ENCODE measurements around the gene SDK1. TPM values are rescaled to one million over a fixed set of nuclear protein-coding genes. Genes with fewer than 3 reads are reported as not detected.

The SDK1 gene
- total RNA-seq, 1 experiment from 2014 or later: 7.1 TPM

DNA sequence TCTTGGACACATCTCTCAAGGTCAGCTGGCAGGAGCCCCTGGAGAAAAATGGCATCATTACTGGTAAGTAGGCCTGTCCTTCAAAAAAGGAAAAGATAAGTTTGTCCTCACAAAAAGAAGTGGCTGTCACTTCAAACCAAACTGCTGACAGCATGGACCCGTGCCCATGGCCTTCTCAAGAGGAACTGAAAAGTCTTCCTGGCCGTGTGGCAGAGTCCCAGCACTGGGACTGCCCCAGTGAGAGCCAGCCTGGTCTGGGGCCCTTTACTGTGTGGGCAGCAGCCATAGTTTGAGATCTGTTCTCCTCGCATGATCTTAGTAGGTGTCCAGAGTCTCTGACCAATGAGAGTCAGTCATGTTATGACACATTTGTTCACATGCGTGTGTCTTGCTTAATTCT lies 766.8 kb downstream of the SDK1 start:
- H3K4me1 Mint-ChIP-seq (ENCODE audit: low read depth, unreplicated experiment): no peaks in the 10 kb centered on the region
- TF ChIP-seq, protein P1, sequence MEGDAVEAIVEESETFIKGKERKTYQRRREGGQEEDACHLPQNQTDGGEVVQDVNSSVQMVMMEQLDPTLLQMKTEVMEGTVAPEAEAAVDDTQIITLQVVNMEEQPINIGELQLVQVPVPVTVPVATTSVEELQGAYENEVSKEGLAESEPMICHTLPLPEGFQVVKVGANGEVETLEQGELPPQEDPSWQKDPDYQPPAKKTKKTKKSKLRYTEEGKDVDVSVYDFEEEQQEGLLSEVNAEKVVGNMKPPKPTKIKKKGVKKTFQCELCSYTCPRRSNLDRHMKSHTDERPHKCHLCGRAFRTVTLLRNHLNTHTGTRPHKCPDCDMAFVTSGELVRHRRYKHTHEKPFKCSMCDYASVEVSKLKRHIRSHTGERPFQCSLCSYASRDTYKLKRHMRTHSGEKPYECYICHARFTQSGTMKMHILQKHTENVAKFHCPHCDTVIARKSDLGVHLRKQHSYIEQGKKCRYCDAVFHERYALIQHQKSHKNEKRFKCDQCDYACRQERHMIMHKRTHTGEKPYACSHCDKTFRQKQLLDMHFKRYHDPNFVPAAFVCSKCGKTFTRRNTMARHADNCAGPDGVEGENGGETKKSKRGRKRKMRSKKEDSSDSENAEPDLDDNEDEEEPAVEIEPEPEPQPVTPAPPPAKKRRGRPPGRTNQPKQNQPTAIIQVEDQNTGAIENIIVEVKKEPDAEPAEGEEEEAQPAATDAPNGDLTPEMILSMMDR (IDR thresholded peaks at IDR 0.05; ENCODE audit: insufficient read depth in 1 of 2, low read depth in 1 of 2, low read length in 1 of 2, severe bottlenecking in 1 of 2, unreplicated experiment in 1 of 2): no peak
- H3K36me3 Mint-ChIP-seq (ENCODE audit: insufficient read depth, unreplicated experiment): no peaks in the 10 kb centered on the region
- no TSS peak for BruUV-seq (replicated peaks)
- no peak overlapping the region for H3K4me3 Mint-ChIP-seq (ENCODE audit: unreplicated experiment)
- no peak for DNase-seq
- Histone ChIP-seq H3K9me3 (no peaks in the 10 kb centered on the region), H3K4me1 (no peaks in the 10 kb centered on the region), H3K27me3 (replicated peaks; ENCODE audit: control insufficient read depth, insufficient read depth, low read length) (no peaks in the 10 kb centered on the region), H3K36me3 (ENCODE audit: control insufficient read depth, insufficient read depth, low read length) (no peaks in the 10 kb centered on the region), H3K4me3 (ENCODE audit: low read depth, low read length) (no peak overlapping the region)
- ChIA-PET POLR2A (no interaction called here), CTCF (no interaction called here)
- H3K27me3 Mint-ChIP-seq (ENCODE audit: insufficient read depth, unreplicated experiment): peaks cover 2% of the 10 kb centered on the region
- intact Hi-C loops (cut with micrococcal nuclease; ENCODE audit: unreplicated experiment): no loop called here
- H3K9me3 Mint-ChIP-seq (ENCODE audit: unreplicated experiment): no peaks in the 10 kb centered on the region
- no peak overlapping the region for H3K27ac Mint-ChIP-seq (ENCODE audit: unreplicated experiment)

GRCh38 chr7:4068286-4068685 lies 767.2 kb downstream of the SDK1 start:
- BruUV-seq (replicated peaks): no TSS peak
- H3K9me3 Mint-ChIP-seq (ENCODE audit: unreplicated experiment): no peaks in the 10 kb centered on the region
- no peaks in the 10 kb centered on the region for H3K4me1 Mint-ChIP-seq (ENCODE audit: low read depth, unreplicated experiment)
- TF ChIP-seq, protein P1 (IDR thresholded peaks at IDR 0.05; ENCODE audit: insufficient read depth in 1 of 2, low read depth in 1 of 2, low read length in 1 of 2, severe bottlenecking in 1 of 2, unreplicated experiment in 1 of 2): no peak
- ChIA-PET CTCF (no interaction called here), POLR2A (no interaction called here)
- Histone ChIP-seq H3K27me3 (replicated peaks; ENCODE audit: control insufficient read depth, insufficient read depth, low read length) (no peaks in the 10 kb centered on the region), H3K9me3 (no peaks in the 10 kb centered on the region), H3K4me1 (no peaks in the 10 kb centered on the region), H3K4me3 (ENCODE audit: low read depth, low read length) (no peak overlapping the region), H3K36me3 (ENCODE audit: control insufficient read depth, insufficient read depth, low read length) (no peaks in the 10 kb centered on the region)
- H3K4me3 Mint-ChIP-seq (ENCODE audit: unreplicated experiment): no peak overlapping the region
- peaks cover 2% of the 10 kb centered on the region for H3K27me3 Mint-ChIP-seq (ENCODE audit: insufficient read depth, unreplicated experiment)
- no peak for DNase-seq
- no peak overlapping the region for H3K27ac Mint-ChIP-seq (ENCODE audit: unreplicated experiment)
- intact Hi-C loops (cut with micrococcal nuclease; ENCODE audit: unreplicated experiment): no loop called here
- H3K36me3 Mint-ChIP-seq (ENCODE audit: insufficient read depth, unreplicated experiment): no peaks in the 10 kb centered on the region

GRCh38 chr7:4069268-4070095 lies 768.4 kb downstream of the SDK1 start:
- Histone ChIP-seq H3K9me3 (no peaks in the 10 kb centered on the region), H3K27me3 (replicated peaks; ENCODE audit: control insufficient read depth, insufficient read depth, low read length) (no peaks in the 10 kb centered on the region), H3K36me3 (ENCODE audit: control insufficient read depth, insufficient read depth, low read length) (no peaks in the 10 kb centered on the region), H3K4me3 (ENCODE audit: low read depth, low read length) (no peak overlapping the region), H3K4me1 (no peaks in the 10 kb centered on the region)
- no peaks in the 10 kb centered on the region for H3K4me1 Mint-ChIP-seq (ENCODE audit: low read depth, unreplicated experiment)
- peaks cover 2% of the 10 kb centered on the region for H3K27me3 Mint-ChIP-seq (ENCODE audit: insufficient read depth, unreplicated experiment)
- intact Hi-C loops (cut with micrococcal nuclease; ENCODE audit: unreplicated experiment): no loop called here
- ChIA-PET POLR2A (no interaction called here), CTCF (no interaction called here)
- TF ChIP-seq, protein P1 (IDR thresholded peaks at IDR 0.05; ENCODE audit: insufficient read depth in 1 of 2, low read depth in 1 of 2, low read length in 1 of 2, severe bottlenecking in 1 of 2, unreplicated experiment in 1 of 2): no peak
- no peak overlapping the region for H3K27ac Mint-ChIP-seq (ENCODE audit: unreplicated experiment)
- H3K4me3 Mint-ChIP-seq (ENCODE audit: unreplicated experiment): no peak overlapping the region
- no peaks in the 10 kb centered on the region for H3K36me3 Mint-ChIP-seq (ENCODE audit: insufficient read depth, unreplicated experiment)
- no TSS peak for BruUV-seq (replicated peaks)
- H3K9me3 Mint-ChIP-seq (ENCODE audit: unreplicated experiment): no peaks in the 10 kb centered on the region
- DNase-seq: no peak

Measured in Caco-2 (cell line).